ENCODE measurements around the gene SCGN. TPM values are rescaled to one million over a fixed set of nuclear protein-coding genes. Genes with fewer than 3 reads are reported as not detected.

SCGN gene
- polyA plus RNA-seq, 3 donors = not detected

DNA sequence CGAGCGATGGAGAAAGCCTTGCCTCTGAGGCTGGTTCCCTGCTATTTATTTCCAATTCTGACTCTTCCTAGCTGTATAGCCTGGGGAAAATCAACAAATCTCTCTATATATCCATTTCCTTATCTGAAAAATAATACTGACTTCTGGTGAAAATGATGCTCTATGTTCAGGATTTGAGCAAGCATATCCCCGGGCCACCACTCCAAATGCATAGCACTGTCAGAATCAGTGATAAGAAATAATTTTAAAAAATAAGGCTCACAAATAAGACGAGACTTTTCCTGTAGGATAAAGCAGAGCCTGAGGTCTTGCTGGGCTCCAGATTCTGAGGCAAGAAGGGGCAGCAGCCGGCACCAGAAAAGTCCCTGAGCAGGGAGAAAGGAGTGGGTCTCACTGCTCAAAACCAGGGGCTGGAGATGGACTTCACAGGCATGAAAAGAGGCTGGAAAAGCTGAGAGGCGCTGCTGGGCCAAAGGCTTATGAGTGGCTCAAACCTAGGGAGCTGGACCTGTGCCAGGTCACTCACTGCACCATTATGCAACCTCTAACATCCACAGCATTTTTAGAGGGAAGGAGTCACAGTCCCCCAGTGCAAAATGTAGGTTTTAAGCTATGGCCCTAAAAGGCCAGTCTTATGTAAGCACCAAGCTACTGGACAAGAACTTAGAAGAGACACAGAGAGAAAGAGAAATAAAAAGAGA lies 54.4 kb downstream of the SCGN start:
- Histone ChIP-seq H3K27me3 (ENCODE audit: control insufficient read depth in 2 of 2, insufficient read depth in 2 of 2, low read length in 2 of 2) (no peaks in the 10 kb centered on the region), H2AFZ (ENCODE audit: insufficient read depth, low read depth, low read length, poor library complexity, severe bottlenecking) (no peak overlapping the region), H3K27ac (ENCODE audit: low read depth in 1 of 2, low read length in 2 of 2) (no peak overlapping the region), H3K4me1 (ENCODE audit: control insufficient read depth in 1 of 2, insufficient read depth in 2 of 2, low read length in 2 of 2) (no peaks in the 10 kb centered on the region), H3K9me3 (replicated peaks in 1 of 2; ENCODE audit: control insufficient read depth in 1 of 2, insufficient read depth in 1 of 2, low read length in 2 of 2) (peaks cover 0 to 3% of the 10 kb centered on the region in 2 donors), H3K79me2 (ENCODE audit: insufficient read depth, low read length) (no peaks in the 10 kb centered on the region), H3K4me3 (replicated peaks in 1 of 3; ENCODE audit: low read depth in 2 of 3, low read length in 3 of 3) (no peak overlapping the region), H4K20me1 (ENCODE audit: insufficient read depth, low read length) (no peaks in the 10 kb centered on the region), H3K4me2 (replicated peaks; ENCODE audit: extremely low read depth, low read length, poor library complexity, severe bottlenecking) (no peak overlapping the region), H3K9ac (ENCODE audit: insufficient read depth, low read length, poor library complexity, severe bottlenecking) (no peak overlapping the region), H3K36me3 (replicated peaks in 1 of 2; ENCODE audit: control insufficient read depth in 1 of 2, insufficient read depth in 2 of 2, low read length in 2 of 2) (no peaks in the 10 kb centered on the region)
- WGBS (ENCODE audit: insufficient coverage) = 82% methylated on average over 4 of the region's 6 CpGs
- Mint-ChIP-seq H3K27ac (no peak overlapping the region), H3K9me3 (peaks cover 0 to 8% (median 6%) of the 10 kb centered on the region in 7 donors), H3K27me3 (ENCODE audit: low read depth in 3 of 3) (peaks cover 1 to 4% (median 3%) of the 10 kb centered on the region in 3 donors), H3K36me3 (no peaks in the 10 kb centered on the region), H3K4me3 (no peak overlapping the region), H3K4me1 (peaks cover 5% of the 10 kb centered on the region)
- no peak for DNase-seq
- intact Hi-C loops (cut with micrococcal nuclease) = no loop called here
- TF ChIP-seq, protein P1, sequence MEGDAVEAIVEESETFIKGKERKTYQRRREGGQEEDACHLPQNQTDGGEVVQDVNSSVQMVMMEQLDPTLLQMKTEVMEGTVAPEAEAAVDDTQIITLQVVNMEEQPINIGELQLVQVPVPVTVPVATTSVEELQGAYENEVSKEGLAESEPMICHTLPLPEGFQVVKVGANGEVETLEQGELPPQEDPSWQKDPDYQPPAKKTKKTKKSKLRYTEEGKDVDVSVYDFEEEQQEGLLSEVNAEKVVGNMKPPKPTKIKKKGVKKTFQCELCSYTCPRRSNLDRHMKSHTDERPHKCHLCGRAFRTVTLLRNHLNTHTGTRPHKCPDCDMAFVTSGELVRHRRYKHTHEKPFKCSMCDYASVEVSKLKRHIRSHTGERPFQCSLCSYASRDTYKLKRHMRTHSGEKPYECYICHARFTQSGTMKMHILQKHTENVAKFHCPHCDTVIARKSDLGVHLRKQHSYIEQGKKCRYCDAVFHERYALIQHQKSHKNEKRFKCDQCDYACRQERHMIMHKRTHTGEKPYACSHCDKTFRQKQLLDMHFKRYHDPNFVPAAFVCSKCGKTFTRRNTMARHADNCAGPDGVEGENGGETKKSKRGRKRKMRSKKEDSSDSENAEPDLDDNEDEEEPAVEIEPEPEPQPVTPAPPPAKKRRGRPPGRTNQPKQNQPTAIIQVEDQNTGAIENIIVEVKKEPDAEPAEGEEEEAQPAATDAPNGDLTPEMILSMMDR (IDR thresholded peaks at IDR 0.05) = no peak

DNA sequence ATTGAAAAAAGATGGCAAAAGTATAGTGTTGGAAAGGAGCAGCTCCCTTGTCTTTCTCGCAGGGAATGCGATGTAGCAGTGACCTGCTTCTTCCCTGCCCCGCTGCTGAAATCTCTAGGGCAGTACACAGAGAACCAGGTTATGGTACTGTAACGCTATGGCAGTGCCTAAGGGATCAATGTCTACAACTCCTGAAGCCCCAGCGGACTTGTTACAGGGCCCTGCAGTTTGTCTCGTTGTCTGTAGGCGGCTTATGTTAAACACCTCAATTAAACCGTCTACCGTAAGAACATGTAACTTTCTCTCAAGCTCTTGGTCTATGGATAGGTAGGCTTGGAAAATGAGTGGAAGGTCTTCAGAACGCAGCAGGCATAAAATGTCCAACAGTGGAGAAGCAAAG lies 57.7 kb downstream of the SCGN start:
- Histone ChIP-seq H2AFZ (ENCODE audit: insufficient read depth, low read depth, low read length, poor library complexity, severe bottlenecking) (no peak overlapping the region), H3K9me3 (replicated peaks in 1 of 2; ENCODE audit: control insufficient read depth in 1 of 2, insufficient read depth in 1 of 2, low read length in 2 of 2) (peaks cover 0 to 3% of the 10 kb centered on the region in 2 donors), H3K79me2 (ENCODE audit: insufficient read depth, low read length) (no peaks in the 10 kb centered on the region), H3K27ac (ENCODE audit: low read depth in 1 of 2, low read length in 2 of 2) (no peak overlapping the region), H3K9ac (ENCODE audit: insufficient read depth, low read length, poor library complexity, severe bottlenecking) (no peak overlapping the region), H3K4me3 (replicated peaks in 1 of 3; ENCODE audit: low read depth in 2 of 3, low read length in 3 of 3) (no peak overlapping the region), H3K36me3 (replicated peaks in 1 of 2; ENCODE audit: control insufficient read depth in 1 of 2, insufficient read depth in 2 of 2, low read length in 2 of 2) (no peaks in the 10 kb centered on the region), H3K4me1 (ENCODE audit: control insufficient read depth in 1 of 2, insufficient read depth in 2 of 2, low read length in 2 of 2) (peaks cover 5% of the 10 kb centered on the region in 2 donors), H4K20me1 (ENCODE audit: insufficient read depth, low read length) (no peaks in the 10 kb centered on the region), H3K27me3 (ENCODE audit: control insufficient read depth in 2 of 2, insufficient read depth in 2 of 2, low read length in 2 of 2) (no peaks in the 10 kb centered on the region), H3K4me2 (replicated peaks; ENCODE audit: extremely low read depth, low read length, poor library complexity, severe bottlenecking) (no peak overlapping the region)
- no peak overlapping the region for H3K4me3 Mint-ChIP-seq
- H3K36me3 Mint-ChIP-seq = no peaks in the 10 kb centered on the region
- no peak for DNase-seq
- H3K4me1 Mint-ChIP-seq = peaks cover 13% of the 10 kb centered on the region
- H3K9me3 Mint-ChIP-seq = peaks cover 0 to 8% (median 6%) of the 10 kb centered on the region in 7 donors
- TF ChIP-seq, protein P1 (IDR thresholded peaks at IDR 0.05) = no peak
- H3K27ac Mint-ChIP-seq = no peak overlapping the region
- 95% methylated on average over 7 of the region's 10 CpGs for WGBS (ENCODE audit: insufficient coverage)
- intact Hi-C loops (cut with micrococcal nuclease) = no loop called here
- H3K27me3 Mint-ChIP-seq (ENCODE audit: low read depth in 3 of 3) = peaks cover 1 to 5% (median 4%) of the 10 kb centered on the region in 3 donors

Measured in CD14-positive monocyte (primary cell).